SK-N-SH treated with all-trans-retinoic acid at 6 μM for 48 hours (cell line): Measurements from ENCODE around the gene NLGN2.

Source experiments
- ATAC-seq: fragments of 200-7000 bp; cut with Tn5 transposase; 3 replicates; pipeline ENCODE4 v1.9.1; 2020; ENCODE audit warnings: mild to moderate bottlenecking, moderate library complexity
- ARNTL ChIP-seq: fragments of 450-650 bp; formaldehyde crosslinking; IDR thresholded peaks from 2 replicates; pipeline ENCODE4 v1.5.0; 2020; ENCODE audit warnings: low read depth, mild to moderate bottlenecking, moderate library complexity, borderline replicate concordance
- BACH2 ChIP-seq: fragments of 250-450 bp; sonication (Bioruptor Pico); IDR thresholded peaks from 2 replicates; pipeline ENCODE4 v1.9.0; 2021; ENCODE audit warnings: mild to moderate bottlenecking, borderline replicate concordance
- CREB5 ChIP-seq: fragments of 250-450 bp; sonication (Bioruptor Pico); IDR thresholded peaks from 2 replicates; pipeline ENCODE4 v1.5.1; 2020; ENCODE audit warnings: low read depth, mild to moderate bottlenecking, moderate library complexity
- CSDC2 ChIP-seq: fragments of 250-450 bp; sonication (Bioruptor Pico); IDR thresholded peaks from 2 replicates; pipeline ENCODE4 v1.5.0; 2020; ENCODE audit warnings: mild to moderate bottlenecking, moderate library complexity
- ESRRG ChIP-seq: fragments of 250-450 bp; sonication (Bioruptor Pico); IDR thresholded peaks from 2 replicates; pipeline ENCODE4 v1.6.1; 2021; ENCODE audit warnings: mild to moderate bottlenecking
- GLIS3 ChIP-seq: fragments of 250-450 bp; sonication (Bioruptor Pico); IDR thresholded peaks from 2 replicates; pipeline ENCODE4 v1.5.0; 2020; ENCODE audit warnings: mild to moderate bottlenecking, moderate library complexity
- ISL1 ChIP-seq: fragments of 250-450 bp; sonication (Bioruptor Pico); IDR thresholded peaks from 2 replicates; pipeline ENCODE4 v2.1.2; 2022; ENCODE audit warnings: mild to moderate bottlenecking, moderate library complexity
- PATZ1 ChIP-seq: fragments of 250-450 bp; sonication (Bioruptor Pico); IDR thresholded peaks from 2 replicates; pipeline ENCODE4 v1.8.0; 2020; ENCODE audit warnings: mild to moderate bottlenecking, moderate library complexity, borderline replicate concordance
- POU6F1 ChIP-seq: fragments of 250-450 bp; sonication (Bioruptor Pico); IDR thresholded peaks from 2 replicates; pipeline ENCODE4 v1.8.0; 2021; ENCODE audit warnings: low read depth, mild to moderate bottlenecking, moderate library complexity, borderline replicate concordance
- PPARA ChIP-seq: fragments of 250-450 bp; sonication (Bioruptor Pico); IDR thresholded peaks from 2 replicates; pipeline ENCODE4 v1.5.0; 2020; ENCODE audit warnings: mild to moderate bottlenecking, borderline replicate concordance
- RARB ChIP-seq: fragments of 250-450 bp; sonication (Bioruptor Pico); IDR thresholded peaks from 2 replicates; pipeline ENCODE4 v1.8.0; 2021; ENCODE audit warnings: mild to moderate bottlenecking, moderate library complexity
- SNAI2 ChIP-seq: fragments of 250-450 bp; sonication (Bioruptor Pico); IDR thresholded peaks from 2 replicates; pipeline ENCODE4 v1.5.0; 2020; ENCODE audit warnings: mild to moderate bottlenecking, moderate library complexity
- TCF4 ChIP-seq: fragments of 250-450 bp; sonication (Bioruptor Pico); IDR thresholded peaks from 2 replicates; pipeline ENCODE4 v1.8.0; 2021; ENCODE audit warnings: mild to moderate bottlenecking, moderate library complexity, borderline replicate concordance
- TOX ChIP-seq: fragments of 250-450 bp; sonication (Bioruptor Pico); IDR thresholded peaks from 2 replicates; pipeline ENCODE4 v1.8.0; 2021; ENCODE audit warnings: mild to moderate bottlenecking, moderate library complexity, borderline replicate concordance
- TSHZ2 ChIP-seq: fragments of 250-450 bp; sonication (Bioruptor Pico); IDR thresholded peaks from 2 replicates; pipeline ENCODE4 v1.5.0; 2020; ENCODE audit warnings: mild to moderate bottlenecking, moderate library complexity
- ZC3H10 ChIP-seq: fragments of 250-450 bp; sonication (Bioruptor Pico); IDR thresholded peaks from 2 replicates; pipeline ENCODE4 v1.5.1; 2021; ENCODE audit warnings: mild to moderate bottlenecking, moderate library complexity
- ZFP3 ChIP-seq: fragments of 250-450 bp; sonication (Bioruptor Pico); IDR thresholded peaks from 2 replicates; pipeline ENCODE4 v1.5.0; 2020; ENCODE audit warnings: mild to moderate bottlenecking, moderate library complexity
- ZFP30 ChIP-seq: fragments of 450-650 bp; formaldehyde crosslinking; IDR thresholded peaks from 2 replicates; pipeline ENCODE4 v1.5.0; 2022; ENCODE audit warnings: mild to moderate bottlenecking, moderate library complexity
- ZNF565 ChIP-seq: fragments of 450-650 bp; formaldehyde crosslinking; conservative IDR thresholded peaks from 2 replicates; pipeline ENCODE4 v1.5.0; 2020; ENCODE audit warnings: low read depth, mild to moderate bottlenecking, moderate library complexity
- ZNF70 ChIP-seq: fragments of 450-650 bp; formaldehyde crosslinking; IDR thresholded peaks from 2 replicates; pipeline ENCODE4 v1.5.0; 2020; ENCODE audit warnings: mild to moderate bottlenecking, moderate library complexity
- ZNF8 ChIP-seq: fragments of 450-650 bp; formaldehyde crosslinking; IDR thresholded peaks from 2 replicates; pipeline ENCODE4 v1.5.0; 2020; ENCODE audit warnings: mild to moderate bottlenecking, moderate library complexity

NLGN2 gene

GRCh38 chr17:7382901-7383300, 24.7 kb upstream of the NLGN2 start:
- TF ChIP-seq ZNF8, result no peak
- no peak for TF ChIP-seq ESRRG
- TF ChIP-seq ZNF70 (CRISPR knock-in tag), result no peak
- TF ChIP-seq PPARA (CRISPR knock-in tag), result no peak
- no peak for TF ChIP-seq TOX (CRISPR knock-in tag)
- TF ChIP-seq TCF4, result no peak
- no peak for TF ChIP-seq ZFP3
- TF ChIP-seq GLIS3 (CRISPR knock-in tag), result no peak
- TF ChIP-seq BACH2 (CRISPR knock-in tag), result no peak
- TF ChIP-seq ISL1, result no peak
- no peak for TF ChIP-seq POU6F1
- no peak for TF ChIP-seq ZFP30 (CRISPR knock-in tag)
- TF ChIP-seq, all 23 proteins: peak for 0
- peak; percentile 2; the same call in 1 of the 3 replicates for ATAC-seq

- TF ChIP-seq TSHZ2 (no peak), SNAI2 (CRISPR knock-in tag) (no peak), ZNF70 (CRISPR knock-in tag) (no peak), ZFP3 (no peak), ZNF565 (CRISPR knock-in tag) (no peak), GLIS3 (CRISPR knock-in tag) (no peak), PATZ1 (CRISPR knock-in tag) (no peak), ZNF8 (no peak), ZFP30 (CRISPR knock-in tag) (no peak), PPARA (CRISPR knock-in tag) (no peak), ISL1 (no peak), RARB (CRISPR knock-in tag) (no peak), CREB5 (no peak), ESRRG (no peak), ARNTL (CRISPR knock-in tag) (no peak), ZC3H10 (CRISPR knock-in tag) (no peak), TCF4 (no peak), CSDC2 (CRISPR knock-in tag) (no peak)
- TF ChIP-seq, all 23 proteins: peak for 0
- ATAC-seq, result peak; percentile 4
Measured at GRCh38 chr17:7383371-7383741, 24.3 kb upstream of the NLGN2 start.

- ATAC-seq, result peak; percentile 79
- no peak for TF ChIP-seq BACH2 (CRISPR knock-in tag)
- TF ChIP-seq ZC3H10 (CRISPR knock-in tag), result no peak
- TF ChIP-seq RARB (CRISPR knock-in tag), result no peak
- no peak for TF ChIP-seq SNAI2 (CRISPR knock-in tag)
- TF ChIP-seq ZNF8, result no peak
- no peak for TF ChIP-seq ZFP30 (CRISPR knock-in tag)
- no peak for TF ChIP-seq ARNTL (CRISPR knock-in tag)
- TF ChIP-seq PATZ1 (CRISPR knock-in tag), result no peak
Measured at GRCh38 chr17:7383742-7384488, 23.7 kb upstream of the NLGN2 start.
